Left ventricle myocardium inferior (tissue), 1 donor: ENCODE measurements around the gene GRIK3. TPM values are rescaled to one million over a fixed set of nuclear protein-coding genes. Genes with fewer than 3 reads are reported as not detected.

Source experiments
- DNase-seq: peaks from one replicate; pipeline ENCODE4 v3.0.0-alpha.2; 2020
- H3K27ac ChIP-seq: fragments of 200-600 bp; replicated peaks from 2 replicates; pipeline ENCODE4 v1.8.0; 2021
- H3K27me3 ChIP-seq: fragments of 200-600 bp; 2 replicates; pipeline ENCODE4 v1.8.0; 2021; ENCODE audit warnings: low read depth
- H3K36me3 ChIP-seq: fragments of 200-600 bp; 2 replicates; pipeline ENCODE4 v1.8.0; 2021
- H3K4me1 ChIP-seq: fragments of 200-600 bp; 2 replicates; pipeline ENCODE4 v1.8.0; 2021
- H3K4me3 ChIP-seq: fragments of 200-600 bp; 2 replicates; pipeline ENCODE4 v1.8.0; 2021; ENCODE audit warnings: mild to moderate bottlenecking, moderate library complexity
- H3K9me3 ChIP-seq: fragments of 200-600 bp; replicated peaks from 2 replicates; pipeline ENCODE4 v1.8.0; 2021
- intact Hi-C: fragments of 100-400 bp; cut with micrococcal nuclease; formaldehyde crosslinking; loops from one replicate; pipeline ENCODE4 v1.11.0; 2022
- total RNA-seq: library from RNA; stranded (reverse); fragmentation: NEBNext Ultra II Directional; extraction: Animal tissue kit (Norgen Biotek cat#: 25700); gene quantifications from one replicate; pipeline ENCODE4 v1.2.1, GENCODE V29; 2021
- TF ChIP-seq, protein P1 (sequence below): fragments of 200-600 bp; IDR thresholded peaks from 2 replicates; pipeline ENCODE4 v1.8.0; 2021; ENCODE audit warnings: antibody characterized with exemption, mild to moderate bottlenecking, borderline replicate concordance
- donor health status: DM: no; HTN: yes; CAD: no; lungs with severe emphysema.

GRIK3 gene
- total RNA-seq, 1 donor from 2014 or later, result 0.55 TPM

DNA sequence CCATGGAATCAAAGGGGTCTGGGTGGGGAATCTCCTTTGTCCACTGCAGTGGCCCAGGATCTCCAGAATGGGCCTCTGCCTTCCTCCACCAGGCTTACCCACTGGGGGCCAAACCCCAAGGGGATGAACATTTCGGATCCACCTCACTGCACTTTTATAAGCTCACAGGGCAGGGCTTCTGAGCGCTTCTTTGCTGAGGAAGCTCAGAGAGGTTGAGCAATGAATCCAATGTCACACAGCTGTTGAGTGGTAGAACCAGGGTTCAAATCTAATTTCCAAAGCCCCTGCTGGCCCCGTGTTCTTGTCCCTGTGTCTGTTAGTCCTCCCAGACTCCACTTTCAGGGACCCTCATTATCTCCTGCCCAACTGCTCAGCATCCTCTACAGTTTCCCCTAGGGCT, 250.8 kb downstream of the GRIK3 start:
- TF ChIP-seq, protein P1, sequence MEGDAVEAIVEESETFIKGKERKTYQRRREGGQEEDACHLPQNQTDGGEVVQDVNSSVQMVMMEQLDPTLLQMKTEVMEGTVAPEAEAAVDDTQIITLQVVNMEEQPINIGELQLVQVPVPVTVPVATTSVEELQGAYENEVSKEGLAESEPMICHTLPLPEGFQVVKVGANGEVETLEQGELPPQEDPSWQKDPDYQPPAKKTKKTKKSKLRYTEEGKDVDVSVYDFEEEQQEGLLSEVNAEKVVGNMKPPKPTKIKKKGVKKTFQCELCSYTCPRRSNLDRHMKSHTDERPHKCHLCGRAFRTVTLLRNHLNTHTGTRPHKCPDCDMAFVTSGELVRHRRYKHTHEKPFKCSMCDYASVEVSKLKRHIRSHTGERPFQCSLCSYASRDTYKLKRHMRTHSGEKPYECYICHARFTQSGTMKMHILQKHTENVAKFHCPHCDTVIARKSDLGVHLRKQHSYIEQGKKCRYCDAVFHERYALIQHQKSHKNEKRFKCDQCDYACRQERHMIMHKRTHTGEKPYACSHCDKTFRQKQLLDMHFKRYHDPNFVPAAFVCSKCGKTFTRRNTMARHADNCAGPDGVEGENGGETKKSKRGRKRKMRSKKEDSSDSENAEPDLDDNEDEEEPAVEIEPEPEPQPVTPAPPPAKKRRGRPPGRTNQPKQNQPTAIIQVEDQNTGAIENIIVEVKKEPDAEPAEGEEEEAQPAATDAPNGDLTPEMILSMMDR, result no peak
- intact Hi-C loops, result no loop called here
- peaks cover 99% of the 10 kb centered on the region for H3K27me3 ChIP-seq

DNA sequence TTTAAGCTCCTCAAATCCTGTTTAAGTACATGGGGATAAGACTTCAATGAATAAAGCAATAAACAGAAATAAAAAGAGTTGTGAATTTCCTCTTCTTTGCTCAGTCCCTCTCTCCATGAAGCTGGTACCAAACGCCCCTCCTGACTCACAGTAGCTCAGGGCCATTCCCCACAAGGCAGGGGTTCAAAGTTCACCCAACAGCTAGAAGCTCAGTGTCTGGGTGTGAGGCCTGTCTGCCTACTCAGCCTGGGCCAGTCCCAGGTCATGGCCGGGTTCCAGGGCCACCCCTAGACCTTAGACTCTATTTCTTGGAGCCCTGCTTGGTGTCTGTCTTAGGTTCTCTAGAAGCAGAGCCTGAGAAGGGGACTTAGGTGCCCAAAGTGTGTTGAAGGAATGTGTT, 251.5 kb downstream of the GRIK3 start:
- DNase-seq, result no peak
- no peak overlapping the region for H3K4me3 ChIP-seq
- no peaks in the 10 kb centered on the region for H3K36me3 ChIP-seq
- intact Hi-C loops, result no loop called here
- TF ChIP-seq, protein P1, result no peak
- peaks cover 99% of the 10 kb centered on the region for H3K27me3 ChIP-seq
- no peak overlapping the region for H3K27ac ChIP-seq
- H3K9me3 ChIP-seq, result no peaks in the 10 kb centered on the region
- H3K4me1 ChIP-seq, result no peaks in the 10 kb centered on the region

More for the DNA sequence above, 250.8 kb downstream of the GRIK3 start:
- no peak overlapping the region for H3K27ac ChIP-seq
- no peaks in the 10 kb centered on the region for H3K36me3 ChIP-seq
- no peak for DNase-seq
- no peak overlapping the region for H3K4me3 ChIP-seq
- no peaks in the 10 kb centered on the region for H3K4me1 ChIP-seq
- no peaks in the 10 kb centered on the region for H3K9me3 ChIP-seq

DNA sequence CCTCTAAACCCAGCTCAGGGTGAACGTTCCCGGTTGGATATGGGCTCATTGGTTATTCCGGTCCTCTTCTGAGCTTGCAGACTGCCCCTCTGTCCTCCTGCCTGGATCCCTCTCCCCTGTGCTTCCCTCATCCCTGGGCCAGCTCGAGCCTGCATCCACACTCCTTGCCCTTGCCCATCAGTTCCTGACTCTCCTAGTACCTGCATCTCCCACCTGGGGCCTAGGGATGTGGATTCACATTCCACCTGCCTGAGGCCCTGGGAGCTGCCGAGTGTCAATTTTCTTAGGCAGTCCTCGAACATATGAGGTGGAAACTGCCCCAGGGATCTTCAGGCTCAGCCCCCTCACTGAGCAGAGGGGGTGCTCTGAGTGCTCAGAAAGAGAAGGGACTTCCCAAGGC, 252.2 kb downstream of the GRIK3 start:
- no peaks in the 10 kb centered on the region for H3K9me3 ChIP-seq
- DNase-seq, result no peak
- no peaks in the 10 kb centered on the region for H3K36me3 ChIP-seq
- no peak overlapping the region for H3K4me3 ChIP-seq
- H3K4me1 ChIP-seq, result no peaks in the 10 kb centered on the region
- no peak overlapping the region for H3K27ac ChIP-seq
- TF ChIP-seq, protein P1, result no peak
- peaks cover 99% of the 10 kb centered on the region for H3K27me3 ChIP-seq
- intact Hi-C loops, result no loop called here

DNA sequence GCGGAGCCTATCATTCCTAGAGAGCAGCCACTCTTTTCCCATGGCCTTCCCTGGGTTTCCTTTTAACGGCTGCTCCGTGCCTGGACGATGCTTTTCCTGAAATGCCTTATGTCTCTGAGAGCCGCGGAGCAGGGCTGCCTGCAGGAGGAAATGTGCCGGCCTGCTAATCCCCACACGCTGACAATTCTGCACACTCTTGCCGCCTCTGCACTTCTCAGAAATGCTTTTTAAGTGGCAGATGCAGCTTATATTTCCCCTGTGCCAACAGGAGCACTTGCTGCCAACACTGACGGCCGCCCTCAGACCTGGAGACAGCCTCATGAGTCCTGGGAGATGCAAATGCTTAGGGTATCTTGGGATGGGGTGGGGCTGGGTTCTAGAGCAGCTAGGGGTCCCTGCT, 253.2 kb downstream of the GRIK3 start:
- no peak overlapping the region for H3K4me3 ChIP-seq
- H3K9me3 ChIP-seq, result no peaks in the 10 kb centered on the region
- TF ChIP-seq, protein P1, result no peak
- no peaks in the 10 kb centered on the region for H3K4me1 ChIP-seq
- no peaks in the 10 kb centered on the region for H3K36me3 ChIP-seq
- H3K27me3 ChIP-seq, result peaks cover 99% of the 10 kb centered on the region
- intact Hi-C loops, result no loop called here
- DNase-seq, result no peak
- H3K27ac ChIP-seq, result no peak overlapping the region

DNA sequence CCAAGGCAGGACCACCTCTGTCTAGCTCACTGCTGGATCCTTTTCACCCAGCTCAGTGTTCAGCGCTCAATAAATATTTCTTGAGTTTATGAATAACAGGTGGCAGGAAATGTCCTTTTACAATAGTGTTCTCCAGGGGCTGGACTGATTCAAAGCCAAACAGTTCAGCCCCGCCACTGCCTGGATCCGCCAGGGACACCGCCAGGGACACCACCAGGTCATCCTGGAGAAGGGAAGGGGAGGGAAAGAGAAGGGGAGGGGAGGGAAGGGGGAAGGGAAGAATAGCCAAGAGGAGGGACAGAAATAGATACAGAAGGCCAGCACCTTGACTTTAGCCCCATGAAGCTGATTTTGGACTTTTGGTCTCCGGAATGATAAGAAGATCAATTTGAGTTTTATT, 255.6 kb downstream of the GRIK3 start:
- H3K27me3 ChIP-seq, result peaks cover 99% of the 10 kb centered on the region
- no peaks in the 10 kb centered on the region for H3K4me1 ChIP-seq
- DNase-seq, result no peak
- TF ChIP-seq, protein P1, result no peak
- H3K36me3 ChIP-seq, result no peaks in the 10 kb centered on the region
- intact Hi-C loops, result no loop called here
- no peaks in the 10 kb centered on the region for H3K9me3 ChIP-seq
- no peak overlapping the region for H3K4me3 ChIP-seq
- no peak overlapping the region for H3K27ac ChIP-seq
